Neuronal stem cell (in vitro differentiated cells): Measurements from ENCODE around the gene GMDS.
A peak's percentile ranks its signal among the peaks of the same experiment; 100 is the strongest.

ENCODE experiments used
- DNase-seq: peaks from one replicate; pipeline ENCODE4 v3.0.0-alpha.2; 2013; ENCODE audit warnings: low spot score
- H2AFZ ChIP-seq: one replicate; pipeline ENCODE4 v1.6.1; 2013; ENCODE audit warnings: mild to moderate bottlenecking, low read length, inconsistent platforms
- H2AK5ac ChIP-seq: 2 replicates; pipeline ENCODE4 v1.6.1; 2013; ENCODE audit warnings: low read depth, mild to moderate bottlenecking, inconsistent platforms, low read length, moderate library complexity, mixed read lengths
- H2BK120ac ChIP-seq: 2 replicates; pipeline ENCODE4 v1.6.1; 2013; ENCODE audit warnings: low read depth, mild to moderate bottlenecking, inconsistent platforms, low read length, moderate library complexity, mixed read lengths
- H2BK12ac ChIP-seq: one replicate; pipeline ENCODE4 v1.6.1; 2013; ENCODE audit warnings: low read length, inconsistent platforms
- H2BK15ac ChIP-seq: 2 replicates; pipeline ENCODE4 v1.6.1; 2013; ENCODE audit warnings: mild to moderate bottlenecking, low read length, inconsistent platforms, mixed read lengths
- H2BK5ac ChIP-seq: one replicate; pipeline ENCODE4 v1.6.1; 2013; ENCODE audit warnings: inconsistent platforms, mild to moderate bottlenecking, low read length, moderate library complexity
- H3K14ac ChIP-seq: one replicate; pipeline ENCODE4 v1.6.1; 2013; ENCODE audit warnings: low read length, inconsistent platforms
- H3K18ac ChIP-seq: 2 replicates; pipeline ENCODE4 v1.6.1; 2013; ENCODE audit warnings: low read length, inconsistent platforms
- H3K23ac ChIP-seq: 2 replicates; pipeline ENCODE4 v1.6.1; 2013; ENCODE audit warnings: low read depth, mild to moderate bottlenecking, mixed read lengths, low read length, inconsistent platforms; ENCODE audit not compliant: poor library complexity
- H3K27ac ChIP-seq: replicated peaks from 3 replicates; pipeline ENCODE4 v1.5.1; 2013; ENCODE audit warnings: low read length, inconsistent platforms
- H3K27me3 ChIP-seq, 3 experiments: 2 replicates each; pipeline ENCODE4 v1.6.1; 2013; ENCODE audit warnings: low read length in 3 of 3, mild to moderate bottlenecking in 2 of 3, inconsistent platforms in 1 of 3, low read depth in 1 of 3, mixed read lengths in 1 of 3, moderate library complexity in 1 of 3; ENCODE audit not compliant: control insufficient read depth in 3 of 3, insufficient read depth in 3 of 3
- H3K36me3 ChIP-seq, 2 donors: replicated peaks in 1 of 2; 2 replicates each; pipeline ENCODE4 v1.6.1; 2013; ENCODE audit warnings: low read length in 2 of 2; ENCODE audit not compliant: control insufficient read depth in 2 of 2, insufficient read depth in 2 of 2
- H3K4ac ChIP-seq: 2 replicates; pipeline ENCODE4 v1.6.1; 2013; ENCODE audit warnings: inconsistent platforms, mild to moderate bottlenecking, low read length, moderate library complexity
- H3K4me1 ChIP-seq, 2 donors: 1 replicate in 1 of 2; 2 replicates in 1 of 2; pipeline ENCODE4 v1.6.1; 2013; ENCODE audit warnings: low read length in 2 of 2, low read depth in 1 of 2; ENCODE audit not compliant: control insufficient read depth in 2 of 2, insufficient read depth in 1 of 2
- H3K4me2 ChIP-seq: one replicate; pipeline ENCODE4 v1.6.1; 2013; ENCODE audit warnings: mild to moderate bottlenecking, low read length, inconsistent platforms; ENCODE audit not compliant: insufficient read depth, poor library complexity, severe bottlenecking
- H3K4me3 ChIP-seq, 2 donors: 2 replicates each; pipeline ENCODE4 v1.5.1; 2013; ENCODE audit warnings: low read length in 2 of 2, mild to moderate bottlenecking in 2 of 2, inconsistent platforms in 1 of 2, moderate library complexity in 1 of 2
- H3K79me1 ChIP-seq: one replicate; pipeline ENCODE4 v1.6.1; 2013; ENCODE audit warnings: low read depth, mild to moderate bottlenecking, inconsistent platforms, low read length, moderate library complexity
- H3K9ac ChIP-seq: one replicate; pipeline ENCODE4 v1.6.1; 2013; ENCODE audit warnings: mild to moderate bottlenecking, low read depth, low read length, inconsistent platforms; ENCODE audit not compliant: poor library complexity
- H3K9me3 ChIP-seq, 2 donors: replicated peaks in 1 of 2; 2 replicates each; pipeline versions ENCODE3 to v1.6.1; 2013; ENCODE audit warnings: low read length in 2 of 2, mild to moderate bottlenecking in 2 of 2, inconsistent platforms in 1 of 2, low read depth in 1 of 2, mixed read lengths in 1 of 2, moderate library complexity in 1 of 2; ENCODE audit not compliant: control insufficient read depth in 2 of 2, insufficient read depth in 1 of 2
- H4K8ac ChIP-seq: one replicate; pipeline ENCODE4 v1.6.1; 2013; ENCODE audit warnings: low read depth, mild to moderate bottlenecking, inconsistent platforms, low read length, moderate library complexity
- H4K91ac ChIP-seq: one replicate; pipeline ENCODE4 v1.6.1; 2013; ENCODE audit warnings: low read length, low read depth, mild to moderate bottlenecking, inconsistent platforms; ENCODE audit not compliant: poor library complexity
- WGBS, 2 donors: extraction: QIAGEN DNeasy Blood & Tissue Kit; methylation state at CpG; one replicate each; pipeline ENCODE4 v1.1.7; 2013; ENCODE audit warnings: missing lambda C conversion rate in 2 of 2, mixed read lengths in 1 of 2; ENCODE audit not compliant: insufficient read length in 2 of 2, insufficient replicate concordance in 1 of 2; ENCODE audit errors: extremely low coverage in 2 of 2; 5-methylcytosine and 5-hydroxymethylcytosine counted together

The GMDS gene

DNA sequence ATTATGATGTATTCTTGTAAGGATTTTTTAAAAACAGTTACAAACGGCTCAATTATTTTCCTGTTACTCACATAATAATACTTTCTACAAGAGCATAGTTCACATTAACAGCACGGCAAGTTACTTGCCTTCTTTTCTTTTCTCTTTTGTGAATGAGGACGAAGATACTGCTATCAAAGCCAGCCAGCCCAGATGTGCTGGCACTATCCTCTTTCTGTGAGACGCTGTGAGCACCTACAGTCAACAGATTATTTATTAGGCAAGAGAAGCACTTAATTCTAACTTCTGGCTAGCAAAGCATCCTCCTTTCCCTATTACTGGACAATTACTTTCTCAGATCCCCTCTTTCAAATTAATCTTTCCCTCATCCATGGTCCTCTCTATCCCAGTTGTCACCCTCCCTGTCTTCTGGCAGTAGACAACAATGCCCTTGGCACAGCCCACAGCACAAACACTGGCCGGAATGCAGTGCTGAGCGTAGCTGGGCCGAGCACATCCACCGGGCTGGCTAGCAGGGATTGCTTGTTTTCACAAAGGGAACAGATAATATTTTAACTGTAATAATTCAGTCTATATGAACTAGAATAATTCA, 373.6 kb downstream of the GMDS start:
- H3K4me2 ChIP-seq = no peak overlapping the region
- H3K4me1 ChIP-seq = peaks cover 18% of the 10 kb centered on the region in 2 donors
- no peak overlapping the region for H2BK120ac ChIP-seq
- no peaks in the 10 kb centered on the region for H3K79me1 ChIP-seq
- no peak overlapping the region for H3K14ac ChIP-seq
- H2BK12ac ChIP-seq = no peak overlapping the region
- no peak overlapping the region for H3K4me3 ChIP-seq
- H3K9ac ChIP-seq = no peak overlapping the region
- DNase-seq = no peak
- H3K23ac ChIP-seq = no peak overlapping the region
- H4K8ac ChIP-seq = no peak overlapping the region
- H3K18ac ChIP-seq = no peak overlapping the region
- H3K27me3 ChIP-seq = no peaks in the 10 kb centered on the region
- H2AK5ac ChIP-seq = no peak overlapping the region
- H3K27ac ChIP-seq = no peak overlapping the region
- H2AFZ ChIP-seq = no peak overlapping the region
- H3K4ac ChIP-seq = no peak overlapping the region
- H2BK15ac ChIP-seq = no peak overlapping the region
- no peak overlapping the region for H4K91ac ChIP-seq
- WGBS, 2 donors = no CpG with 5 or more reads among the region's 8 CpGs
- no peak overlapping the region for H2BK5ac ChIP-seq
- H3K36me3 ChIP-seq = no peaks in the 10 kb centered on the region
- no peaks in the 10 kb centered on the region for H3K9me3 ChIP-seq

- Histone ChIP-seq H3K4me1 (peaks cover 18 to 20% of the 10 kb centered on the region in 2 donors), H3K18ac (no peak overlapping the region), H3K4me2 (no peak overlapping the region), H2AFZ (no peak overlapping the region), H3K36me3 (no peaks in the 10 kb centered on the region), H3K27ac (no peak overlapping the region), H2BK5ac (no peak overlapping the region), H2AK5ac (no peak overlapping the region), H2BK15ac (no peak overlapping the region), H4K8ac (no peak overlapping the region), H3K9ac (no peak overlapping the region), H3K14ac (no peak overlapping the region), H3K9me3 (no peaks in the 10 kb centered on the region), H2BK120ac (no peak overlapping the region), H2BK12ac (no peak overlapping the region), H4K91ac (no peak overlapping the region), H3K79me1 (no peaks in the 10 kb centered on the region), H3K27me3 (no peaks in the 10 kb centered on the region), H3K23ac (no peak overlapping the region), H3K4ac (no peak overlapping the region), H3K4me3 (no peak overlapping the region)
- DNase-seq = peak; percentile 39
- 100% methylated on average over 1 of the region's 7 CpGs; no CpG with 5 or more reads in 1 of the 2 donors for WGBS, 2 donors
Measured at GRCh38 chr6:1870932-1871331, 374.5 kb downstream of the GMDS start.

DNA sequence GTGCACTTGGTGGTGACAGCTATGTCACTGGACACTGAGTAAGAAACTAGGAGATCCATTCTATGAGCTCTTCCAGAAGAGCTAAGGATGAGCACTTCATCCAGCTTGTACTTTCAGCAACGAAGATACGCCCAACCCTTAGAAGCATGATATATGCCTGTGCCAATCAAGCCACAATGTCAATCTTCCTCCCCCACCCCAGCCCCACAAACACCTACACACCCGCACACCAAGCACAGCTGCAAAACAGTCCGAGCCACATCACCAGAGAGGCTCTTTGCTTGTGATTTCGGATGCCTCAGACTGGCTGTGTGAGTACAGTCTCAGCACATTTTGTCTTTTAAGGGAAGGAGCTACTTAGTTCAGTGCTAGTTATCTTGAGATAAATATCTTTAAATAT, 375.2 kb downstream of the GMDS start:
- Histone ChIP-seq H3K27ac (no peak overlapping the region), H3K18ac (no peak overlapping the region), H2BK5ac (no peak overlapping the region), H3K9me3 (no peaks in the 10 kb centered on the region), H3K27me3 (no peaks in the 10 kb centered on the region), H3K79me1 (no peaks in the 10 kb centered on the region), H3K4me1 (peaks cover 18 to 21% of the 10 kb centered on the region in 2 donors), H4K91ac (no peak overlapping the region), H3K4me2 (no peak overlapping the region), H3K9ac (no peak overlapping the region), H2BK15ac (no peak overlapping the region), H3K36me3 (no peaks in the 10 kb centered on the region), H3K23ac (no peak overlapping the region), H3K4me3 (no peak overlapping the region), H3K14ac (no peak overlapping the region), H2AFZ (no peak overlapping the region), H2AK5ac (no peak overlapping the region), H2BK12ac (no peak overlapping the region), H2BK120ac (no peak overlapping the region), H3K4ac (no peak overlapping the region), H4K8ac (no peak overlapping the region)
- no peak for DNase-seq
- WGBS, 2 donors = no CpG with 5 or more reads among the region's 5 CpGs

DNA sequence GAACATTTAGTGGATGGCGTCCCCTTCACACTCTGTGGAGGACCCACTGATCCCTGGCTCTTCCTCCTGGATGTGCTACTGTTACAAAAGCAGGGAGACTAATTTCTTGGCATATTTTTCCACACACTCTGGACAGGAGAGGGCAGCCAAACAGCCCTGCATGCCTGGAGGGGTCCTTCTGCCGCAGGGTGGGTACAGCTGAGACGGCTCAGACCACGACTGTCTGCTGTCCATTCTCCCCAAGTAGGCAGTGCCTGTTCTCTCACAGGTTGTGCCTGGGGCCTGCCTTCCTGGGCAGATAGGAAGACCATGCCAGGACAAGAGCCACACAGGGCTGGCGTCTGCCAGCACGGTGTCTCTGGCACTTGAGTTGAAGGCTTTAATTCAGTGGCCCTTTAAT, 375.6 kb downstream of the GMDS start:
- no peaks in the 10 kb centered on the region for H3K27me3 ChIP-seq
- no peak for DNase-seq
- no peaks in the 10 kb centered on the region for H3K79me1 ChIP-seq
- H3K36me3 ChIP-seq = no peaks in the 10 kb centered on the region
- H2BK15ac ChIP-seq = no peak overlapping the region
- H2BK12ac ChIP-seq = no peak overlapping the region
- WGBS, 2 donors = no CpG with 5 or more reads among the region's 6 CpGs
- no peak overlapping the region for H4K91ac ChIP-seq
- H3K9me3 ChIP-seq = no peaks in the 10 kb centered on the region
- H3K14ac ChIP-seq = no peak overlapping the region
- H2BK120ac ChIP-seq = no peak overlapping the region
- peak overlapping the region; percentile 11 for H3K18ac ChIP-seq
- no peak overlapping the region for H4K8ac ChIP-seq
- H2AFZ ChIP-seq = no peak overlapping the region
- no peak overlapping the region for H3K27ac ChIP-seq
- H3K9ac ChIP-seq = no peak overlapping the region
- H3K4me2 ChIP-seq = no peak overlapping the region
- peaks cover 20 to 21% of the 10 kb centered on the region in 2 donors for H3K4me1 ChIP-seq
- H3K4ac ChIP-seq = no peak overlapping the region
- no peak overlapping the region for H3K23ac ChIP-seq
- H2AK5ac ChIP-seq = no peak overlapping the region
- no peak overlapping the region for H2BK5ac ChIP-seq
- H3K4me3 ChIP-seq = no peak overlapping the region
